Endothelial cell of umbilical vein (primary cell): ENCODE results near the gene ATXN7. TPM values are rescaled to one million over a fixed set of nuclear protein-coding genes. Genes with fewer than 3 reads are reported as not detected.

ENCODE experiments used
- BruUV-seq: library from RNA; stranded (reverse); fragments of 400-500 nt; replicated peaks from 2 replicates; lab custom pipeline; 2021; lab: Mats Ljungman, UMichigan
- CTCF ChIA-PET: fragments of 300-600, 350-600 bp; sonication (Branson Sonifier 250); formaldehyde crosslinking; loops from one replicate; lab custom pipeline; 2021; ENCODE audit warnings: antibody characterized with exemption, inconsistent platforms; lab: Charles Lee
- POLR2A ChIA-PET: fragments of 300-600, 350-600 bp; sonication (Branson Sonifier 250); formaldehyde crosslinking; loops from one replicate; lab custom pipeline; 2021; ENCODE audit warnings: antibody characterized with exemption, inconsistent platforms; lab: Charles Lee
- DNase-seq: peaks from one replicate; pipeline ENCODE4 v3.0.0-alpha.2; 2011; ENCODE audit warnings: low read depth, low spot score
- FAIRE-seq: peaks from 2 replicates; lab custom pipeline; 2011; peaks lifted over from hg19 to GRCh38; lab: Jason Lieb, UNC
- H2AFZ ChIP-seq: 2 replicates; pipeline ENCODE4 v1.6.0; 2012; ENCODE audit warnings: low read depth, low read length, control low read depth, inconsistent platforms
- H3K27ac ChIP-seq: 2 replicates; pipeline ENCODE4 v1.5.1; 2011; ENCODE audit warnings: low read depth, mild to moderate bottlenecking, control low read depth, low read length, moderate library complexity; ENCODE audit not compliant: insufficient read depth
- H3K27me3 ChIP-seq, 2 experiments: 2 replicates each; pipeline versions ENCODE4 v1.6.0 to v1.6.1; 2011; ENCODE audit warnings: low read length in 2 of 2, mixed read lengths in 1 of 2; ENCODE audit not compliant: control insufficient read depth in 2 of 2, insufficient read depth in 2 of 2
- H3K36me3 ChIP-seq, 2 experiments: 2 replicates in 1 of 2; 3 replicates in 1 of 2; pipeline ENCODE4 v1.5.1; 2011; ENCODE audit warnings: low read length in 2 of 2, mild to moderate bottlenecking in 1 of 2, moderate library complexity in 1 of 2; ENCODE audit not compliant: control insufficient read depth in 2 of 2, insufficient read depth in 2 of 2; ENCODE audit errors: extremely low read depth in 1 of 2
- H3K4me1 ChIP-seq: 3 replicates; pipeline ENCODE4 v1.5.1; 2011; ENCODE audit warnings: mild to moderate bottlenecking, low read length; ENCODE audit not compliant: control insufficient read depth, insufficient read depth; ENCODE audit errors: extremely low read depth
- H3K4me2 ChIP-seq: 2 replicates; pipeline ENCODE4 v1.6.1; 2011; ENCODE audit warnings: low read length, control low read depth, mixed read lengths; ENCODE audit not compliant: insufficient read depth
- H3K4me3 ChIP-seq, 3 experiments: fragments of 200-600 bp in 1 of 3; sonication (generic), shearing (Covaris generic) in 1 of 3; replicated peaks in 1 of 3; 2 replicates each; pipeline ENCODE4 v1.5.1; 2011 to 2016; ENCODE audit warnings: control low read depth in 3 of 3, low read length in 3 of 3, mild to moderate bottlenecking in 2 of 3, inconsistent platforms in 1 of 3, low read depth in 1 of 3, moderate library complexity in 1 of 3; ENCODE audit not compliant: insufficient read depth in 1 of 3
- H3K79me2 ChIP-seq: 2 replicates; pipeline ENCODE4 v1.6.0; 2012; ENCODE audit warnings: low read length, inconsistent platforms; ENCODE audit not compliant: control insufficient read depth, insufficient read depth
- H3K9ac ChIP-seq: replicated peaks from 2 replicates; pipeline ENCODE3; 2011; ENCODE audit warnings: low read length, control low read depth; ENCODE audit not compliant: insufficient read depth; ENCODE audit errors: extremely low read depth
- H3K9me1 ChIP-seq: replicated peaks from 3 replicates; pipeline ENCODE4 v1.6.0; 2011; ENCODE audit warnings: mild to moderate bottlenecking, low read length; ENCODE audit not compliant: control insufficient read depth, insufficient read depth; ENCODE audit errors: extremely low read depth
- H3K9me3 ChIP-seq: replicated peaks from 2 replicates; pipeline ENCODE4 v1.5.1; 2012; ENCODE audit warnings: low read length, inconsistent platforms; ENCODE audit not compliant: control insufficient read depth, insufficient read depth
- H4K20me1 ChIP-seq: replicated peaks from 2 replicates; pipeline ENCODE3; 2011; ENCODE audit warnings: mild to moderate bottlenecking, low read length; ENCODE audit not compliant: control insufficient read depth, insufficient read depth; ENCODE audit errors: extremely low read depth
- EZH2 ChIP-seq: IDR thresholded peaks from 2 replicates; pipeline ENCODE4 v1.6.1; 2012; ENCODE audit warnings: borderline replicate concordance, low read depth, mild to moderate bottlenecking, moderate library complexity, low read length, inconsistent platforms; ENCODE audit not compliant: severe bottlenecking
- FOS ChIP-seq: IDR thresholded peaks from 2 replicates; pipeline ENCODE4 v1.6.1; 2011; ENCODE audit warnings: mild to moderate bottlenecking, low read length, moderate library complexity, borderline replicate concordance; ENCODE audit not compliant: insufficient read depth
- GATA2 ChIP-seq: IDR thresholded peaks from 2 replicates; pipeline ENCODE4 v1.7.0; 2011; ENCODE audit warnings: low read depth, mild to moderate bottlenecking, moderate library complexity, mixed read lengths, low read length; ENCODE audit not compliant: insufficient read length, insufficient read depth
- JUN ChIP-seq: IDR thresholded peaks from 2 replicates; pipeline ENCODE4 v1.6.1; 2011; ENCODE audit warnings: borderline replicate concordance, low read depth; ENCODE audit not compliant: insufficient read length, insufficient read depth
- MYC ChIP-seq: IDR thresholded peaks from one replicate; pipeline ENCODE4 v1.6.1; 2011; ENCODE audit warnings: mild to moderate bottlenecking, low read depth, low read length
- POLR2A ChIP-seq: IDR thresholded peaks from 2 replicates; pipeline ENCODE4 v1.6.1; 2012; ENCODE audit warnings: low read depth, mild to moderate bottlenecking, control low read depth, low read length
- POLR2AphosphoS5 ChIP-seq: IDR thresholded peaks from 2 replicates; pipeline ENCODE4 v1.6.1; 2012; ENCODE audit warnings: low read depth, mild to moderate bottlenecking, control low read depth, low read length, moderate library complexity; ENCODE audit not compliant: insufficient read depth
- dilution Hi-C: fragments of 300-500 bp; cut with MboI; formaldehyde crosslinking; loops from one replicate; pipeline ENCODE4 v1.15.0; 2019; ENCODE audit warnings: low sequenced_read_pairs; ENCODE audit not compliant: extremely low pct_ligation_motif_present
- intact Hi-C: fragments of 100-400 bp; cut with micrococcal nuclease; formaldehyde crosslinking; loops from one replicate; pipeline ENCODE4 v1.10.0; 2022
- polyA plus RNA-seq, 4 experiments: library from polyadenylated mRNA; depleted of rRNA in 3 of 4; stranded (reverse) in 3 of 4; unstranded in 1 of 4; fragments of >200 nt; gene quantifications; 2 replicates each; pipeline versions ENCODE4 v1.2.1 to v1.2.3, GENCODE V29; 2011 to 2012; ENCODE audit warnings: missing spikeins in 1 of 4
- total RNA-seq: library from RNA; stranded (reverse); gene quantifications from 2 replicates; pipeline ENCODE4 v1.2.3, GENCODE V29; 2021
- TF ChIP-seq, protein P1 (sequence below), 2 donors: IDR thresholded peaks; 1 replicate in 1 of 2; 2 replicates in 1 of 2; pipeline ENCODE4 v1.5.1; 2011; ENCODE audit warnings: low read length in 2 of 2, mild to moderate bottlenecking in 2 of 2, moderate library complexity in 2 of 2, control low read depth in 1 of 2, inconsistent platforms in 1 of 2, low read depth in 1 of 2; ENCODE audit not compliant: insufficient read depth in 1 of 2; ENCODE audit errors: extremely low read depth in 1 of 2
- TF ChIP-seq, protein P2 (sequence below): IDR thresholded peaks from 2 replicates; pipeline ENCODE4 v1.6.1; 2011; ENCODE audit not compliant: insufficient read depth, insufficient read length

ATXN7 gene
- total and polyA plus RNA-seq, 2 donors (not counting 3 experiments of a cell fraction or from before 2014, with no cell fraction given): 21.2 to 34.7 TPM

DNA sequence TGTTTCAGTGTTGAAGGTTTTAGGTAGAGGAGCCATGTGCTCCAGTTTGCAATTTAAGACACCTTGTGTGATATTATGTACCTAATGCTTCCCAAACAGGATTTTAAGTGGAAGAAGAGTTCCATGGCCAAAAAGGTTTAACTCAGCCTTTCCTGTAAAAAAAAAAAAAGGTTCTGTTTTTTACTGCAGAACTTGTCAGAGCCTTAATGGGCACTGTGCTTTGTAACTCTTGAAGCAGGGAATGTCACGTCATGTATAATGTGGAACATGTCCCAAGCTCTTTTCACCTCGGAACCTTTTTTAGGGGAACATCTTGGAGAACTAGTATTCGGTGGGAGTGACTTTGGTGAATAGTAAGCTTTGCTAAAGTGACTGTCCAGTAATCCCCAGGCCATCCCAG, 128.0 kb downstream of the ATXN7 start:
- Histone ChIP-seq H4K20me1 (no peaks in the 10 kb centered on the region), H3K9me1 (no peaks in the 10 kb centered on the region), H3K4me1 (peaks cover 5% of the 10 kb centered on the region), H2AFZ (no peak overlapping the region), H3K27me3 (no peaks in the 10 kb centered on the region), H3K4me3 (no peak overlapping the region), H3K36me3 (peaks cover 2 to 38% of the 10 kb centered on the region in 2 experiments), H3K4me2 (no peak overlapping the region), H3K9ac (no peak overlapping the region), H3K27ac (no peak overlapping the region), H3K9me3 (no peaks in the 10 kb centered on the region), H3K79me2 (no peaks in the 10 kb centered on the region)
- dilution Hi-C loops (no loop called here), intact Hi-C loops (loop anchor here (2.0 kb wide), 2 partner anchors 127 to 173 kb away; partner anchors contain the start of gene C3orf49)
- POLR2A ChIA-PET: no interaction called here
- BruUV-seq: no TSS peak
- FAIRE-seq (no peak), DNase-seq (no peak)
- CTCF ChIA-PET: interaction anchor here (2.3 to 6.0 kb wide), 3 partner anchors 13 to 641 kb away, joined by 7 to 45 read pairs (median 34); no protein-coding TSS in a partner anchor
- no peak for TF ChIP-seq GATA2
- TF ChIP-seq POLR2A: no peak
- TF ChIP-seq FOS: no peak
- no peak for TF ChIP-seq POLR2AphosphoS5
- TF ChIP-seq MYC: no peak
- no peak for TF ChIP-seq EZH2
- no peak for TF ChIP-seq JUN
- TF ChIP-seq, protein P1, sequence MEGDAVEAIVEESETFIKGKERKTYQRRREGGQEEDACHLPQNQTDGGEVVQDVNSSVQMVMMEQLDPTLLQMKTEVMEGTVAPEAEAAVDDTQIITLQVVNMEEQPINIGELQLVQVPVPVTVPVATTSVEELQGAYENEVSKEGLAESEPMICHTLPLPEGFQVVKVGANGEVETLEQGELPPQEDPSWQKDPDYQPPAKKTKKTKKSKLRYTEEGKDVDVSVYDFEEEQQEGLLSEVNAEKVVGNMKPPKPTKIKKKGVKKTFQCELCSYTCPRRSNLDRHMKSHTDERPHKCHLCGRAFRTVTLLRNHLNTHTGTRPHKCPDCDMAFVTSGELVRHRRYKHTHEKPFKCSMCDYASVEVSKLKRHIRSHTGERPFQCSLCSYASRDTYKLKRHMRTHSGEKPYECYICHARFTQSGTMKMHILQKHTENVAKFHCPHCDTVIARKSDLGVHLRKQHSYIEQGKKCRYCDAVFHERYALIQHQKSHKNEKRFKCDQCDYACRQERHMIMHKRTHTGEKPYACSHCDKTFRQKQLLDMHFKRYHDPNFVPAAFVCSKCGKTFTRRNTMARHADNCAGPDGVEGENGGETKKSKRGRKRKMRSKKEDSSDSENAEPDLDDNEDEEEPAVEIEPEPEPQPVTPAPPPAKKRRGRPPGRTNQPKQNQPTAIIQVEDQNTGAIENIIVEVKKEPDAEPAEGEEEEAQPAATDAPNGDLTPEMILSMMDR (IDR thresholded peaks at IDR 0.05; ENCODE audit: extremely low read depth in 1 of 2, insufficient read depth in 1 of 2, low read depth in 1 of 2, low read length in 2 of 2): no peak
- TF ChIP-seq, protein P2, sequence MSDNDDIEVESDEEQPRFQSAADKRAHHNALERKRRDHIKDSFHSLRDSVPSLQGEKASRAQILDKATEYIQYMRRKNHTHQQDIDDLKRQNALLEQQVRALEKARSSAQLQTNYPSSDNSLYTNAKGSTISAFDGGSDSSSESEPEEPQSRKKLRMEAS: no peak
